GM12891 (cell line): Measurements from ENCODE around the gene TTLL1.

Experiments used
- POLR2A ChIP-seq: IDR thresholded peaks from 2 replicates; pipeline ENCODE4 v1.6.1; 2011; ENCODE audit warnings: low read depth, low read length, control low read depth
- POLR2AphosphoS5 ChIP-seq: IDR thresholded peaks from 2 replicates; pipeline ENCODE4 v1.6.1; 2011; ENCODE audit warnings: low read depth, low read length, control low read depth

DNA sequence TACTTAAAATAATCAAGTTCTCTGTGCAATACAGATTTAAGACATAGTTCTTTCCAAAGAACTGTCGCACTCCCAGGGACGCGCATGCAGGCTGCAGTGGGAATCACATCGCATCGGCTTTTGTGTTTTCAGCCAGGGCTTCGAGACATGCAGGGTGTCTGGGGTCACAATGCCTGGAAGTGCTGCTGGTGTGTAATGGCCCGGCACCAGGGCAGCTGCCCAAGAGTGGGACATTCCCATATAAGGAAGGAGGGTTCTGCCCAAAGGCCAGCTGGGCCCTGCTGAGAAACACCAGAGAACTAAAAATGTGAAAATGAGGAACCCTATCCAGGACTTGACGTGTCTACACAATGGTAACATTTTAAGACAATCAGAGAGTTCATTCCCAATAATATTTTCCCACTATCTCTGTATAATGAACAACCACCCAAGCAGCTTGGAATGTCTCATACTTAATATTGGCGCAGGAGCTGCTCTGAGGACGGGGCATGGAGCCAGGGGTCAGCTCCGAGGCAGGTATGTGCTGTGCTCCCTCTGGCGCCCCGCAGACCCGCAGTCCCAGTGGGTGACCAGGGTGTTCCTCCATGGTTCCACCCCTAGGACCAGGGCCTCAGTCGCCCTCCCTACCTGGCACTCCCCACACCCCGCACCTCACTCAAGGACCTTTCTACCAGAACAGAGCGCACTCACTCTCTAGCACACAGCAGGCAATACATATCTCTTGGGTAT, 42.7 kb upstream of the TTLL1 start:
- TF ChIP-seq POLR2A (no peak), POLR2AphosphoS5 (no peak)
